Measurements from ENCODE around the gene GCH1.

Gene GCH1

DNA sequence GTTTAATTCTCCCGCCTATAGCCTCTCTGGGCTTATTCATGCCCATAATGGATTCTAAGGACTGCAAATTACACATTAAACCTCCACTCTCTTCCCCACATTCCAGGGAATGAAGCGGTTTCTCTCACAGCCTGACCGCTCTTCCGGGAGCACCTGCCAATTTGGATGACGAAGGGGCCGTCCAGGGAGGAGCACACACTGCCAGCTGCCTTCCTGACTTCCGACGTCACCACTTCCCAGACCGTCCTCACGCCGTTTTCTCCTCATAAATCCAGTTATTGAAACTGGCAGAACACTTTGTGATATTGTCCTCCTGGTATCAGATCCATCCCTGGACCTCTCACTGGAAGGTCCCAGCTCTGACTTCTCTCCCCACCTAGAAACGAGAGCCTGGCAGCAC lies 87.6 kb downstream of the GCH1 start:
- Mint-ChIP-seq H3K4me1 (peaks cover 0 to 2% of the 10 kb centered on the region in 2 donors), H3K4me3 (no peak overlapping the region), H3K9me3 (no peaks in the 10 kb centered on the region), H3K36me3 (no peaks in the 10 kb centered on the region), H3K27ac (no peak overlapping the region), H3K27me3 (peaks cover 0 to 11% of the 10 kb centered on the region in 2 donors)
- DNase-seq (no peak), ATAC-seq (replicated peaks) (no peak)

DNA sequence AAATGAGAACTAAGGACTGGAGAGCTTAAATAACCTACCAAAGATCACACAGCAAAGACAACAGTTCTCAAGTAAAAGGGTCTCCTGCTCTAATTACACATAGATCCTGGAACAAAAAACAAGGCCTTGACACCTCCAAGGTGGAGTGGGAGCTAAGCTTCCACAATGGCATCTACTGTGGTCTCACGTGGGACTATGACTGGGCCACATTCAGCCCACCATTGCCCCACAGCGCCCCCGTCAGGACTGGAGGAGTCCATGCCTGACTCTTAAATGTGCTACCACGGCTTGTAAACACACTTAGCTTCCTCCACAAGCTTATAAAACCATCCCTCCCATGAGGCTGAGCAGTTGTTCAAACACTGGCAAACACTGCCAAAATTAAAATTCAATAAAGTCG lies 88.5 kb downstream of the GCH1 start:
- ATAC-seq (replicated peaks) (peak in 1 of 2 donors; percentile 54), DNase-seq (no peak)
- H3K4me1 Mint-ChIP-seq, result peaks cover 0 to 2% of the 10 kb centered on the region in 2 donors
- H3K4me3 Mint-ChIP-seq, result no peak overlapping the region
- H3K27ac Mint-ChIP-seq, result no peak overlapping the region
- H3K27me3 Mint-ChIP-seq, result peaks cover 0 to 4% of the 10 kb centered on the region in 2 donors
- H3K36me3 Mint-ChIP-seq, result no peaks in the 10 kb centered on the region
- H3K9me3 Mint-ChIP-seq, result no peaks in the 10 kb centered on the region

DNA sequence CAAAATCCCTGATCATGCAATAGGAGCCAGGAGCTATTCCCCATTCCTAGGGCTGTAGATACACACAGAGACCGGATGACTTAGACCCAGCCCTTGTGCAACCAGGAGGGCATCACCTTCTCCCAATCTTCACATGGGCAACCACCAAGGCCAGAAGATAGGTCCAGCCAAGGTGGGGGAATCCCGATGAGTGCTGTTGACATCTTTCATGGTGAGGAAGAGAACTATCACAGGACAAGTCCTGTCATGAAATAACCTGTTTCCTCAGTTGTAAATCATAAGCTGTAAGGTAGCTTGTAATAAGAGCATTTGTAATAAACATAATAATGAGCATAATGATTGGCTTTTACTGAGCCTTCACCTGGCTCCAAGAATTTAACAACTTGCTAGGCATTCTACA lies 89.5 kb downstream of the GCH1 start:
- Mint-ChIP-seq H3K36me3 (no peaks in the 10 kb centered on the region), H3K9me3 (no peaks in the 10 kb centered on the region), H3K27me3 (peaks cover 0 to 4% of the 10 kb centered on the region in 2 donors), H3K4me3 (no peak overlapping the region), H3K27ac (no peak overlapping the region), H3K4me1 (peaks cover 0 to 2% of the 10 kb centered on the region in 2 donors)
- DNase-seq (no peak), ATAC-seq (replicated peaks) (no peak)

DNA sequence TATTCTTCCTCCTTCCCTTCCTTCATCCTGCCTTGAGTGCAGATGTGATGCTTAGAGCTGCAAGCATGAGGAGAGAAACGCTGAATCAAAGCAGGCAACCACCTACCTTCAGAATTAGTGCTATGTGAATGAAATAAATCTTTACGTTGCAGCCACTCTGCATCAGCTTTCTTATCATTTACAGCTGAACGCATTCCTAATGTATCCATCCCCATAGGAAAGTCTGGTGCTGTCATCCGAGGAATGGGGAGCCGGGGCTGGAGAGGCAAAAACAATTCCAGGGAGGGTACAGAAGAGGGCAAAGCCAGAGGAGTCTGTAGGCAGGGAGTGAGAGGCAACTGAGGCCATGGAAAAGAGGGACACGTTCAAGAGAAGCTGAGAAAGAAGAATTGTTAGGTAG lies 90.0 kb downstream of the GCH1 start:
- H3K36me3 Mint-ChIP-seq, result no peaks in the 10 kb centered on the region
- ATAC-seq (replicated peaks) (no peak), DNase-seq (no peak)
- H3K9me3 Mint-ChIP-seq, result no peaks in the 10 kb centered on the region
- H3K4me3 Mint-ChIP-seq, result no peak overlapping the region
- H3K27me3 Mint-ChIP-seq, result peaks cover 0 to 4% of the 10 kb centered on the region in 2 donors
- H3K4me1 Mint-ChIP-seq, result peaks cover 0 to 2% of the 10 kb centered on the region in 2 donors
- no peak overlapping the region for H3K27ac Mint-ChIP-seq

DNA sequence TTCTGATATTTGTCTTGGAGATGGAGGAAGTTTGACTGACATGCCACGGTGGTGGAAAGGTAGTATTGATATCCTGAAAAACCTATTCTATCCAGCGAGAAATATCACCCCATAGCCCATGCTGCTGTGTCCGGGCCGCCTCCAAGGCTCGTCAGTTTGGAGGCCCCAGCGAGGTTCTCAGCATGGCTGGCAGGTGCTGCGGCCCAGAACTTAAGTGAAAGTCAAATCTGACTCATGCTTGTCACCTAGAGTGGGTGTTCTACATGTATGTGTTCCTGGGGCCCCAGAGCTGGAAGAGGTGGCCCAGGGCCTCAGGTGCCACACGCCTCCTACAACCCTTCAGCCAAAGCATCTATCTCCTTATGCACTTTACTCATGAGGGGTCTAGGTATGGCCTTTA lies 92.9 kb downstream of the GCH1 start:
- H3K27ac Mint-ChIP-seq, result no peak overlapping the region
- H3K4me3 Mint-ChIP-seq, result no peak overlapping the region
- peaks cover 9 to 13% of the 10 kb centered on the region in 2 donors for H3K27me3 Mint-ChIP-seq
- no peaks in the 10 kb centered on the region for H3K9me3 Mint-ChIP-seq
- H3K4me1 Mint-ChIP-seq, result peaks cover 7 to 11% of the 10 kb centered on the region in 2 donors
- no peak for ATAC-seq (replicated peaks)
- DNase-seq, result no peak
- no peaks in the 10 kb centered on the region for H3K36me3 Mint-ChIP-seq

DNA sequence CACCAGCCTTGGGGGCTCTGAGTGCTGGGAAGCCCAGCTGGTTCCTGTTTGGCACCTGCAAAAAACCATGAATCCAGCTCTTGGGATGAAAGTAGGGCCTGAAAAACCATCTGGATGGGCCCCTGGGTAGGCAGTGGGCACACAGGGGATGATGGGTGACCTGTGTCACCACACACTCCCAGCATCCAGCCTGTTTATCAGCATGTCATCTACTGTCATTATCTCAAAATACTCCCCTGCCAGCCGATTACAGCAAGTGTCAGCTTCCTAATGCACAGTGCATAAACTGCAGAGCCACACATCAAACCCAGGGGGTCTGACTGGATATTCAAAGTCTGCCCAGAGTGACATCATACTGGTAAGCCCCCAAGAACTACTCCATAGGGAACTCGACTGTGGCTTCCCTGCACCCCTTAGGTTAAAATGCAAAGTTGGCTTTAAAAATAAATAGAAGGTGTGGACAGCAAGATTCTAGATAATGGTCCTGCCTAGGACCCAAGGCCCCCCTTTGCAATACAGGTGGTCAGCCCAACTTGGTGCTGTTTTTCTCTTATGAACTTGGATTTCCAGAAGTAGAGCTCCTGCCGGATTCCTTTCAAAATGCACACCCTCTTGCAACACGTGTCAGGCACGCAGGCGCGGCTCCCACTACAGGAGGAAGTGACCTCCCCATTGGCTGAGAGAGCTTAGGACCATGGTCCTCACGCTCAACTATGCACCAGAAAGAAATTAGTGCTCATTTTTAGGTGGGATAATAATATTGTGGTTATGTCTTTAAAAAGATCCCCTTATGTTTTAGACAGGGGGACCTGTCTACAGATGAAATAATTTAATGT lies 94.1 kb downstream of the GCH1 start:
- H3K36me3 Mint-ChIP-seq, result no peaks in the 10 kb centered on the region
- H3K9me3 Mint-ChIP-seq, result no peaks in the 10 kb centered on the region
- no peak for ATAC-seq (replicated peaks)

DNA sequence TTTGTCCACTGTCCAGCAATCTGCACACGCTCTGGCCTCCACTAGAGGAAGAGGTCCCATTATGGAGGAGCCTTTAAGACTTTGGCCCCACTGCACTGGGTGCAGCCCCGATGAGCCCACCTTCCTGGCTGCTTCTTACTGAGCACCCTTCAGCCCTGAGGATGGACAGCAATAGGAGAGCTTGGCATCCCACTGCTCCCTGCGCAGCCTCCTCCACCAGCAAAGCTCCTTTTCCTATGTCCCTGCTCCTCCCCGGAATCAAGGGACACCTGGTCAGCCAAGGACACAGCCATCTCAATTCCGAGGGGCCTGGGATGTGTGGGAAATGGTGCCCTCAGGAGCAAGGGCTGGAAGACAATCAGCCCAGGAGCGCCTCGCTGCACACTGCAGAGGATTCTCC lies 94.7 kb downstream of the GCH1 start:
- Mint-ChIP-seq H3K4me3 (no peak overlapping the region), H3K27ac (no peak overlapping the region), H3K27me3 (peaks cover 13 to 20% of the 10 kb centered on the region in 2 donors), H3K36me3 (no peaks in the 10 kb centered on the region), H3K9me3 (no peaks in the 10 kb centered on the region), H3K4me1 (peaks cover 5 to 11% of the 10 kb centered on the region in 2 donors)
- no peak for ATAC-seq (replicated peaks)
- DNase-seq, result no peak

More for the DNA sequence above, 94.1 kb downstream of the GCH1 start:
- no peak overlapping the region for H3K27ac Mint-ChIP-seq
- H3K27me3 Mint-ChIP-seq, result peaks cover 13 to 20% of the 10 kb centered on the region in 2 donors
- DNase-seq, result no peak
- peaks cover 7 to 11% of the 10 kb centered on the region in 2 donors for H3K4me1 Mint-ChIP-seq
- H3K4me3 Mint-ChIP-seq, result no peak overlapping the region

DNA sequence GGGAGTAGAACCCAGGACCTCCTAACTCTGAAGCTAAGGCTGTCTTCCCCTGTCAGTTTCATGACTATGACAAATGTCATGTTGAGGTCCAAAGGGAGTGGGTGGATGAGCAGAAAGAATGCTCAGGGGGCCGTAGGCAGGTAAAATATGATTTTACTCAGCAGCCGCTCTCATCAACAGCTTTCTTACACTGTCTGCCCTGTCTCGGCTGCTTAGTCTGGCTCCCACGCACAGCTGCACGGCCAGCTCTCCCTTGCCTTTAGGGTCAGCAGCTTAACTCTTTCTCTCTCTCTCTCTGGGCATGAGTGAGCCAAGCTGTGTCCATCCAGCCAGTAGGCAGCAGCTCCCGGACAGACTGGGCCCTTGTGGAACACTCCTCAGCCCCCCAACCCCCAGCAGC lies 95.2 kb downstream of the GCH1 start:
- H3K27me3 Mint-ChIP-seq, result peaks cover 13 to 20% of the 10 kb centered on the region in 2 donors
- no peaks in the 10 kb centered on the region for H3K9me3 Mint-ChIP-seq
- H3K4me3 Mint-ChIP-seq, result no peak overlapping the region
- H3K4me1 Mint-ChIP-seq, result peaks cover 5 to 11% of the 10 kb centered on the region in 2 donors
- ATAC-seq (replicated peaks) (no peak), DNase-seq (no peak)
- no peak overlapping the region for H3K27ac Mint-ChIP-seq
- no peaks in the 10 kb centered on the region for H3K36me3 Mint-ChIP-seq

DNA sequence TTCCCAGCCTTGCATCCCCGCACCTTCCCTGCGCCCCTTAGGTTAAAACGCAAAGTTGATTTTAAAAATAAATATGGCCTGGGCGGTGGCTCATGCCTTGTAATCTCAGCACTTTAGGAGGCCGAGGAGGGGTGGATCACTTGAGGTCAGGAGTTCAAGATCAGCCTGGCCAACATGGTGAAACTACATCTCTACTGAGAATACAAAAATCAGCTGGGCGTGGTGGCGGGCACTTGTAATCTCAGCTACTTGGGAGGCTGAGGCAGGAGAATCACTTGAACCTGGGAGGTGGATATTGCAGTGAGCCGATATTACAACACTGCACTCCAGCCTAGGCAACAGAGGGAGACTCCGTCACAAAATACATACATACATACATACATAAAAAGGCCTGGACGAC lies 96.0 kb downstream of the GCH1 start:
- H3K4me3 Mint-ChIP-seq, result no peak overlapping the region
- no peak for ATAC-seq (replicated peaks)
- peaks cover 5 to 11% of the 10 kb centered on the region in 2 donors for H3K4me1 Mint-ChIP-seq
- H3K27ac Mint-ChIP-seq, result no peak overlapping the region
- H3K9me3 Mint-ChIP-seq, result peaks cover 0 to under 1% of the 10 kb centered on the region in 2 donors
- no peaks in the 10 kb centered on the region for H3K36me3 Mint-ChIP-seq
- H3K27me3 Mint-ChIP-seq, result peaks cover 15 to 25% of the 10 kb centered on the region in 2 donors
- DNase-seq, result no peak

DNA sequence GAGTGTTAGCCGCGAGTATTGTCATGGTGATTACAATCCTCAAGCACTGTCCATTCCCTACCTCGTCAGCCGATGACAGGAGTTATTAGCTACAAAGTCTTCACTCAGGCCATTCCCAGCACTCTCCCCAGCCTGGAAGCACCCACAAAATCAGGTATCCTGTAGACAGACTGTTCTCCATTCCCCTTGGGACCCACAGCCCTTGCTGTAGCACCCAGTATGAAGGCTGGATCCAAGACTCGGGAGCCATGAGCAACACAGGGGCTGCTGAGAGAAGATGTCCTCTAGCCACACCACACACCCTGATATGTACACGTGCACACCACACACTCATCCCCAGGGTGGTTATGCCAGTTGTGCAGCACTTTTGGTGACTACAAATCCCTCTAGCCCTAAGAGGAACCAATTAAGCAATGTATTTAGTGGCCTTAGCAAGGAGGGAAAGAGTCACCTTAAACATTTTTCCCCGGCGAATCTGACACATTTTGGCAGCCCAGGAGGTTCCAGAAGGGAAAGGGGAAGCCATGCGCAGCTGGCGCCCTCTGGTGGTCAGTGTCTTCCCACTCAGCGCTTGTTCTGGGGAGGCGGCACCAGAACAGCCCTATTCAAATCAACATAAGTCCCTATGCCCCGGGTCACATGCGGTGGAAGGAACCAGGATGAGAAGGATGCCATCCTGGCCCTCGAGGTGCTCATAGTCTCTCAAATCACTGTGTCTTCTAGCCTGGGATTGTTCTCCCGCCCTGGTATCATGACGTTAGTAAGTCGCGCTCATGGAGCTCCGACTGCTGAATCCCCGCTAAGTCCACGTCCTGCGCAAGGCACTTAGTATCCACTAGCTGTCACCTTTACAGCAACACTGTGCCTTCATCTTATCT lies 96.9 kb downstream of the GCH1 start:
- ATAC-seq (replicated peaks) (peak; percentile 91 to 92), DNase-seq (peak; percentile 63)
- Mint-ChIP-seq H3K9me3 (peaks cover 0 to 3% of the 10 kb centered on the region in 2 donors), H3K27me3 (peaks cover 15 to 33% of the 10 kb centered on the region in 2 donors), H3K4me1 (peaks cover 5 to 11% of the 10 kb centered on the region in 2 donors), H3K27ac (no peak overlapping the region), H3K36me3 (no peaks in the 10 kb centered on the region), H3K4me3 (no peak overlapping the region)

DNA sequence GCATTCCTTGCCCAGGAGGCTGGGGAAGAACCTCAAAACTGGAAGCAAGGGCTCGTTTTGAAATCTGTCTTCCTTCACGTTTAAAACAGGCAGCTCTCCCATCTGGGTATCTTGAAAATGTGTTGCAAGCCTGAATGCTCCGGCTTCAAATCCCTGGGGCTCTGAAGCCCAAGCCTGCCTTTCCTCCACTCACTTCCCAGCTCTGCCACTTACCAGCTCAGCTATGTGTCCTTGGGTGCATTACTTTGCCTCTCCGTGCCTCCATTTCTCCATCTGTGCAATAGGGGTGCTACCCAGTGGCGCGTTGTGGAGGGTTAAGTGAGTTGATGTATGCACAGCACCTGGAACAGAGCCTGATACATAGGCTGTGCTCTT lies 97.6 kb downstream of the GCH1 start:
- Mint-ChIP-seq H3K9me3 (peaks cover 0 to 3% of the 10 kb centered on the region in 2 donors), H3K27me3 (peaks cover 13 to 39% of the 10 kb centered on the region in 2 donors), H3K4me1 (peaks cover 5 to 11% of the 10 kb centered on the region in 2 donors), H3K27ac (no peak overlapping the region), H3K36me3 (no peaks in the 10 kb centered on the region), H3K4me3 (no peak overlapping the region)
- no peak for DNase-seq
- peak in 1 of 2 donors; percentile 10 for ATAC-seq (replicated peaks)

DNA sequence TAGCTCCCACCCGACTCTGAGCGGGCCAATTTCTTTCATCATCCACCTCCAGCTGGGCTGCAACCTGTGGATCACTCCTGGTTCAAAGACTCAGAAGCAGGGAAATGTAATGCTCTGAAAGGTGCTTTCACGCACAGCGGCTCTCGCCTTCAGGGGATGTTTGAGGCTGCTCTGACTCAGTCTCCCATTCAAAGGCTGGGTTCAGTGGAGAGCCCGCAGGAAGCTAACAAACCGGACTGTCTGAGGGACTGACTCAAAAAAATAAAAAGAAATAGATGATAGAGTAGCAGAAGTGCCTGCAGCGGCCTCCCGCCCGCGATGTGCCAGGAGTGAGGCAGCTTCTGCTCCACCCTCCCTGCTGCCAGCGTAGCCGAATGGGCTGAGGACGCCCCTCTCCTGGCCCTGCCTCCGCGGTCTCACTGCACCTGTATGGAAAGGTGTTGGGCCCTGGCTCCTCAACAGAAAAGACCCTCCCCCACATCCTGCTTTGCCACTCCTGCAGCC lies 98.0 kb downstream of the GCH1 start:
- H3K27me3 Mint-ChIP-seq, result peaks cover 16 to 40% of the 10 kb centered on the region in 2 donors
- no peak for DNase-seq
- peaks cover 0 to 3% of the 10 kb centered on the region in 2 donors for H3K9me3 Mint-ChIP-seq
- H3K4me1 Mint-ChIP-seq, result peaks cover 5 to 11% of the 10 kb centered on the region in 2 donors
- H3K36me3 Mint-ChIP-seq, result no peaks in the 10 kb centered on the region
- no peak overlapping the region for H3K4me3 Mint-ChIP-seq
- H3K27ac Mint-ChIP-seq, result no peak overlapping the region
- no peak for ATAC-seq (replicated peaks)

DNA sequence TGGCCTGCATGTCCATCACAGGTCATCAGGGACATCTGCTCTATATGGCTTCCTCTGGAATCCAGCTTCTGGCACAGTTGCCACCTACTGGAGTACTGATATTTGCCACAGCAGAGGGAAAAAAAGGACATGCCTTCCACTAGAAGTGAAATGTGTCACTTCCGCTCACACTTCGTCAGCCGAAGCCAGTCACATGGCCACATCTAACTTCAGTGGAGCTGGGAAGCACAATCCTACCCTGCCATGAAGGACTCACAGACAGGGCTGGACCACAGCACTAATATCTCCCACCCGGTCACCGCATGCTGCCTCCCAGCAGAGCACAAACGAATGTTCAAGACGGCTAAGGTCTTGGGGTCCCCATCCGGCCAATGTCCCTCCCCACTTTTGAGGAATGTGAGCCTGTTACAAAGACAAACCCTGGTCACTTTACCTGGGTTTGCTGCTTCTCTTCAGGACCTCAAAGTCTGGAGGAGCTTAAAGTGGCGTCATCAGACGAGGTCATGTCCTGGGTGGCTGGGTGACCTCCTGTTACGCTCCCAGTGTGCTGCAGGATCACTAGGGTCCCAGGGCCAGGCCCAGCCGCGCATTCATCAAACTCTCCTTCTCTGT lies 98.6 kb downstream of the GCH1 start:
- Mint-ChIP-seq H3K4me1 (peaks cover 5 to 11% of the 10 kb centered on the region in 2 donors), H3K4me3 (no peak overlapping the region), H3K27ac (no peak overlapping the region), H3K36me3 (no peaks in the 10 kb centered on the region), H3K27me3 (peaks cover 16 to 40% of the 10 kb centered on the region in 2 donors), H3K9me3 (peaks cover 0 to 3% of the 10 kb centered on the region in 2 donors)
- DNase-seq, result no peak
- ATAC-seq (replicated peaks), result no peak

DNA sequence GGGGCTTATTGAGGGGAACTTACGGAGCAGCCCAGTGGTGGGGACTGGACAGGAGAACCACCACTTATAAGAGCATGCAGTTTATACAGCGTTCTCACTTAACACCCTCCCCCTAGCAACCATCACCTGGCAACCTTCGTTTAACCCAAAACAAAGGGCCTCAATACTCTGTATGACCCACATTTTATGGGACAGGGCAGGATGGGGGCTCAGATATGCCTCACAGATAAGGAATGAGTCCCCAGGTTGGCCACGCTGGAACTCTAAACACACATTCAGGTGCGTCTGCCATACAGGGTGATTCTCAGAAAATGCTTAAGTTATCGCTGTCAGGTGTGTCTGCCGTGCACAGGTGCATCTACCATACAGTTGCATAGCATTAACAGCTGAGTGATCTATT lies 99.2 kb downstream of the GCH1 start:
- Mint-ChIP-seq H3K36me3 (no peaks in the 10 kb centered on the region), H3K9me3 (peaks cover 0 to 3% of the 10 kb centered on the region in 2 donors), H3K4me3 (no peak overlapping the region), H3K27ac (no peak overlapping the region), H3K27me3 (peaks cover 16 to 40% of the 10 kb centered on the region in 2 donors), H3K4me1 (peaks cover 5 to 11% of the 10 kb centered on the region in 2 donors)
- ATAC-seq (replicated peaks) (no peak), DNase-seq (no peak)

Measured in stimulated activated naive B cell treated with anti-CD40 and anti-IgM and Interleukin-4, amounts not matched to agents 10 μg/mL and 1 μg/mL and 100 μg/mL, for 72 hours (primary cell).